Cortex of kidney (tissue), 1 donor: Measurements from ENCODE around the gene ZNF888.
"Not testable (repeated sequence)": the region's sequence is repeated elsewhere in the genome, so short reads cannot be mapped to it uniquely, and the experiment has no call there.

ENCODE experiments used
- DNase-seq: peaks from one replicate; lab custom pipeline; 2025; lab: John Stamatoyannopoulos, UW

Gene ZNF888

DNA sequence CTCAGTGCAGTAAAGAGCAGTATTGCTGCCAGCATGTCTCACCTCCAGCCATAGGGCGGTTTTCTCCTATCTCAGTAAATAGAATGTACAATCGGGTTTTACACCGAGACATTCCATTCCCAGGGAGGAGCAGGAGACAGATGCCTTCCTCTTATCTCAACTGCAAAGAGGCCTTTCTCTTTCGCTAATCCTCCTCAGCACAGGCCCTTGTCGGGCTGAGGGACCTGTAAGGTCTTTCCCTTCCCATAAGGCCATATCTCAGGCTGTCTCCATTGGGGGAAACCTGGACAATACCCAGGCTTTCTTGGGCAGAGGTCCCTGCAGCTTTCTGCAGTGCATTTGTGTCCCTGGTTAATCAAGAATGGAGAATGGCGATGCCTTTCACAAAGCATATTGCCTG is 50.2 kb downstream of the ZNF888 start:
- DNase-seq, result not testable (repeated sequence)

DNA sequence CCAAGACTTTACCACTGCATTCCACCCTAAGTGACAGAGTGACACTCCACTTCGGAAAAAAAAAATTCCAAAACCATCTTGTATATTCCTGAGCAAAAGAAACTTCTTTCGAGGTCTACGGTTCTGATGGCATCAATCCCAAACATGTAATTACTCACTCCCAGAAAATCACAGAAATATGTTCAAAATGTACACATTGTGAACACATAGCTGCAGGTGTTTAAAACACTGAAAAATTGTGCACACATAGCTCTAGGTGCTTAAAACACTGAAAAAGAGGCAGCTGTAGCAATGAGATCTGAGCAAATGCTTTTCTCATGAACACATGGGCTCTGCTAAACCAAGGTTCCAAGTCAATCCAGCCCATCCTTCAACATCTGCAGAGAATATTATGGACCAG is 51.8 kb downstream of the ZNF888 start:
- no peak for DNase-seq

DNA sequence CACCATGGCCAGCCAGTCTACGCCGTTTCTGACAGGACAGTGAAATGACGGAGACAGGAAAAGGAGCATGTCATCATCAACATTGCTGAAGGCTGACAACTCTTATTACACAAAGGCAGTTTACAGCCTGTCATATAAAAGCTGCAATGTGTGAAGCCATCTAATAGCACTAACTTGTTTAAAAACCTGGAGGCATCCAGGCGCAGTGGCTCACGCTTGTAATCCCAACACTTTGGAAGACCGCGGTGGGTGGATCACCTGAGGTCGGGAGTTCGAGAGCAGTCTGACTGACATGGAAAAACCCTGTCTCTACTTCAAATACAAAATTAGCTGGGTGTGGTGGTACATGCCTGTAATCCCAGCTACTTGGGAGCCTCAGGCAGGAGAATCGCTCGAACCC is 55.2 kb downstream of the ZNF888 start:
- not testable (repeated sequence) for DNase-seq

DNA sequence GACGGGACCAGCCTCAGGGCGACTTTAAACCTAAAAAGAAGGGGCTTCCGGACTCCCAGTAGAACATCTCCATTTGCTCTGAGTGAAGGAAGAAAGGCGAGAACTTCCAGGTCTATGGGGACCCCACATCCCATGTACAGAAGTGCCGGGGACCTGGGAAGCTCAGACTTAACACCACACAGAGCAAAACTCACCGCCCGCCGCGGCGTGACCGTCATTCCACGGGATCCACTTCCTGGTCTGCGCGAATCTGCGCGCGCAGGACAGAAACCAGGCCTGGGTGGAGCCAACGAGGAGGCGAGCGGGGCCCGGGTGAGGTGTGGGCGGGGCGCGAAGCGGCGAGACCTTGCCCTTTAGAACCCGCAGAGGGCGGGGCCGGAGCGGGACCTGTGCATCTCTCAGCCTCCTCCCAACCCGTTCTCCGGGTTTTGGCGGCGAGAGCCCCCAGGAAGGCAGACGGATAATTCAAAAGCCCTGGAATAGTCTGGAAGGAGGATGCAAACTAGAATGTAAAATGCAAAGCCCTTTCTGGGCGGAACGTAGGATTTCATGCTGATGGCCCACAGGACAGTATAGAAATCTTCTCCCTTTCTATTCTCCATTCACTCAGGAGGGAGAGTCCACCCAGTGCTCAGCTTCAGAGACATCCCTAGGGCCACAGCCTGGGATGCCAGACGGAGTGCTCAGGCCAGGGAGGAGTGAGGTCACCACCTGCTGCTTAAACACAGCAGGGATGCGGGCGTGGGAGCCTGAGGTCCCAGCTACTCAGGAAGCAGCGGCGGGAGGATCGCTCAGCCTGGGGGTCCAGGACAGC is 65.6 kb downstream of the ZNF888 start, which contains the start of gene ZNF468:
Gene ZNF468 (minus strand): TSS at position 242 of the 814 bp plus-strand sequence. CDS start 3,347 bp downstream, outside the sequence.
- DNase-seq, result not testable (repeated sequence)

DNA sequence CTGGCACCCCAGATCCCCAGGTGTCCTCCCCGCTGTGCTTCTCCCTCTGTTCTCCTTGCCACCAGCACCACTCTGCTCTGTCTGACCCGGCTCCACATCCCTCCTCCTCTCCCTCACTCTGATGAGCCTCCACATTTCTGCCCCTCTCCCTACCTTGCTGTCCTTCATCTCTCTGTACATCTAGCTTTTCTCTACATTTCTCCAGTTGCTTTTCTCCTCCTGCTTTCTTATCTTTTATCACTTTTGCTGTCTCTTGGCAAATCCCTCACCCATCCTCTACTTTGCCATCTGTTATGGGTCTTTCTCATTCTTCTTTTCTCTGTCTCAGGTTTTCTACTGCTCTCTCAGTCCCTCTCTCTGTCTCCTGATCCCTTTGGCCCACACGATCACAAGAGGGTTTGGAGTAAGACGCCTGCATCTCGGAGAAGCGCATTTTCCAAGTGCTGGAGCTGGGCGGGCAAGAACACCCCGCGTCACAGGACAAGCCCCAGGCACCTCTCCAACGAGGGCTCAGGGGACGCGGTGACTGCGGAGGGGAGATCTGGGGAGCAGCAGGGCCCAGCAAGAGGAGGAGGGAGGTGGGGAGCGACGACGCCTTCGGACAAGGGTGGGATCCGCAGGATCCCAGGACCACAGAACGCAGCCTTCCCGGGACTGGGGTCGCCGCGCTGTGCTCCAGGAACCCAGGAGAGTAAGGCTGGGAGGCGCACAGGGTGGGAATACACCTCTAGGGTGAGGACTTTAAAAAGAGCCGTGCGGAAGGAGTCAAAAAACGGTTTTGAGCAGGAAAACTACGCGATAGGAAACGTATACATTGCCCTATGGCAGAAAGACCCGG is 66.5 kb downstream of the ZNF888 start:
- DNase-seq, result not testable (repeated sequence)
